ENCODE data around the gene CHKB. TPM values are rescaled to one million over a fixed set of nuclear protein-coding genes. Genes with fewer than 3 reads are reported as not detected.

CHKB gene
- total RNA-seq, 1 experiment from 2014 or later = 55.1 TPM

- H3K27me3 ChIP-seq (ENCODE audit: insufficient read depth, low read length) = no peaks in the 10 kb centered on the region
- peak; percentile 1 for ATAC-seq
- H3K4me3 ChIP-seq (replicated peaks in 1 of 2; ENCODE audit: low read depth in 1 of 2, low read length in 2 of 2) = peak overlapping the region; percentile 92 to 96
- H3K27ac ChIP-seq (ENCODE audit: low read depth, low read length) = peak overlapping the region; percentile 100
- DNase-seq (ENCODE audit: low read depth, low spot score) = no peak
- ChIA-PET POLR2A (no interaction called here), RAD21 (ENCODE audit: low non-redundant PET in 1 of 2, low total read pairs in 2 of 2, uncharacterized antibody in 2 of 2, unreplicated experiment in 2 of 2) (no interaction called here), CTCF (no interaction called here)
- H3K9me2 ChIP-seq (ENCODE audit: insufficient read depth) = no peaks in the 10 kb centered on the region
- peak overlapping the region; percentile 91 for H3K9ac ChIP-seq (ENCODE audit: low read length)
- TF ChIP-seq EGR1 (IDR thresholded peaks at IDR 0.05; ENCODE audit: low read depth) (no peak), ZBTB33 (IDR thresholded peaks at IDR 0.05; ENCODE audit: extremely low read depth, insufficient replicate concordance, low read length) (peak; percentile 21), ZFX (IDR thresholded peaks at IDR 0.05) (peak; percentile 5)
- H3K9me3 ChIP-seq (ENCODE audit: control insufficient read depth in 1 of 2, insufficient read depth in 1 of 2, low read depth in 1 of 2, low read length in 2 of 2) = no peaks in the 10 kb centered on the region
- intact Hi-C loops (cut with micrococcal nuclease) = loop anchor here (5.0 kb wide), 1 partner anchor 92 kb away; no protein-coding TSS in a partner anchor
- H4K20me1 ChIP-seq (ENCODE audit: insufficient read depth) = no peaks in the 10 kb centered on the region
- peak overlapping the region; percentile 93 for H3K4me2 ChIP-seq (ENCODE audit: low read length)
- no TSS peak for BruUV-seq (replicated peaks)
- peaks cover 11 to 68% of the 10 kb centered on the region in 2 experiments; a peak in 3 of 4 replicates for H3K4me1 ChIP-seq (ENCODE audit: control insufficient read depth in 1 of 2, insufficient read depth in 2 of 2, low read length in 2 of 2)
- peaks cover 5% of the 10 kb centered on the region; the same call in 1 of the 2 replicates for H3K79me2 ChIP-seq (ENCODE audit: insufficient read depth, low read length)
- no peaks in the 10 kb centered on the region for H3K36me3 ChIP-seq (ENCODE audit: control insufficient read depth in 1 of 2, insufficient read depth in 2 of 2, low read length in 2 of 2)
- H2AFZ ChIP-seq (ENCODE audit: low read depth, low read length, poor library complexity, severe bottlenecking) = no peak overlapping the region
Observed at GRCh38 chr22:50530580-50530876, 52.1 kb downstream of the CHKB start.

- peaks cover 7% of the 10 kb centered on the region; the same call in 1 of the 2 replicates for H3K79me2 ChIP-seq (ENCODE audit: insufficient read depth, low read length)
- no TSS peak for BruUV-seq (replicated peaks)
- H2AFZ ChIP-seq (ENCODE audit: low read depth, low read length, poor library complexity, severe bottlenecking) = no peak within 1 kb of the TSS
- peak within 1 kb of the TSS; percentile 100 for H3K27ac ChIP-seq (ENCODE audit: low read depth, low read length)
- DNase-seq (ENCODE audit: low read depth, low spot score) (peak; percentile 73), ATAC-seq (peak; percentile 47)
- CTCF ChIA-PET = no interaction called here
- POLR2A ChIA-PET = interaction anchor here (0.6 to 1.4 kb wide), 2 partner anchors 16 to 108 kb away, joined by 3 to 7 read pairs; partner anchors contain the start of gene KLHDC7B
- no peaks in the 10 kb centered on the region for H3K36me3 ChIP-seq (ENCODE audit: control insufficient read depth in 1 of 2, insufficient read depth in 2 of 2, low read length in 2 of 2)
- H3K4me3 ChIP-seq (replicated peaks in 1 of 2; ENCODE audit: low read depth in 1 of 2, low read length in 2 of 2) = peak within 1 kb of the TSS; percentile 92 to 96
- H3K9me3 ChIP-seq (ENCODE audit: control insufficient read depth in 1 of 2, insufficient read depth in 1 of 2, low read depth in 1 of 2, low read length in 2 of 2) = no peaks in the 10 kb centered on the region
- RAD21 ChIA-PET (ENCODE audit: low non-redundant PET in 1 of 2, low total read pairs in 2 of 2, uncharacterized antibody in 2 of 2, unreplicated experiment in 2 of 2) = no interaction called here
- intact Hi-C loops (cut with micrococcal nuclease) = loop anchor here (5.0 kb wide), 1 partner anchor 92 kb away; no protein-coding TSS in a partner anchor
- H3K27me3 ChIP-seq (ENCODE audit: insufficient read depth, low read length) = no peaks in the 10 kb centered on the region
- peak within 1 kb of the TSS; percentile 91 for H3K9ac ChIP-seq (ENCODE audit: low read length)
- peaks cover 11 to 71% of the 10 kb centered on the region in 2 experiments; a peak in 3 of 4 replicates for H3K4me1 ChIP-seq (ENCODE audit: control insufficient read depth in 1 of 2, insufficient read depth in 2 of 2, low read length in 2 of 2)
- H4K20me1 ChIP-seq (ENCODE audit: insufficient read depth) = no peaks in the 10 kb centered on the region
- no peaks in the 10 kb centered on the region for H3K9me2 ChIP-seq (ENCODE audit: insufficient read depth)
- H3K4me2 ChIP-seq (ENCODE audit: low read length) = peak within 1 kb of the TSS; percentile 93
- TF ChIP-seq EZH2 (IDR thresholded peaks at IDR 0.05) (no peak), CEBPB (IDR thresholded peaks at IDR 0.05; ENCODE audit: low read depth) (no peak), JUND (IDR thresholded peaks at IDR 0.05) (no peak), CTCF (IDR thresholded peaks at IDR 0.05 in 2 of 3, conservative IDR thresholded peaks at IDR 0.05 in 1 of 3; ENCODE audit: borderline replicate concordance in 1 of 3, insufficient read depth in 1 of 3, low read depth in 2 of 3, low read length in 2 of 3) (no peak), EGR1 (IDR thresholded peaks at IDR 0.05; ENCODE audit: low read depth) (no peak), MAX (IDR thresholded peaks at IDR 0.05) (no peak), SIN3A (IDR thresholded peaks at IDR 0.05; ENCODE audit: low read depth) (no peak), TCF7L2 (IDR thresholded peaks at IDR 0.05; ENCODE audit: borderline replicate concordance, extremely low read depth, insufficient read depth, insufficient read length) (peak; percentile 20), ZFX (IDR thresholded peaks at IDR 0.05) (peak; percentile 61; the same call in 1 of the 2 replicates), EZH2phosphoT487 (IDR thresholded peaks at IDR 0.05; ENCODE audit: borderline replicate concordance) (no peak), POLR2A (IDR thresholded peaks at IDR 0.05; ENCODE audit: borderline replicate concordance, extremely low read depth, insufficient read depth, insufficient read length) (peak; percentile 31), ZBTB33 (IDR thresholded peaks at IDR 0.05; ENCODE audit: extremely low read depth, insufficient replicate concordance, low read length) (no peak)
Observed at GRCh38 chr22:50529897-50530579, 52.6 kb downstream of the CHKB start, which contains the start of gene TYMP. TSS of gene TYMP (minus strand) at chr22:50530012. CDS start at chr22:50529709, 303 bp downstream.
